ENCODE measurements around the gene COL4A2. TPM values are rescaled to one million over a fixed set of nuclear protein-coding genes. Genes with fewer than 3 reads are reported as not detected.
A peak's percentile ranks its signal among the peaks of the same experiment; 100 is the strongest.

COL4A2 gene
- total RNA-seq, 4 donors from 2014 or later: 43.0 to 72.7 (median 53.5) TPM

GRCh38 chr13:110535526-110535925, 228.4 kb downstream of the COL4A2 start:
- no peak for DNase-seq (ENCODE audit: low spot score in 2 of 2)
- 96% methylated on average over 11 of the region's 11 CpGs for WGBS
- H3K27ac ChIP-seq: no peak overlapping the region
- H3K4me1 ChIP-seq: peaks cover 11% of the 10 kb centered on the region
- no peaks in the 10 kb centered on the region for H3K27me3 ChIP-seq
- no peaks in the 10 kb centered on the region for H3K36me3 ChIP-seq
- TF ChIP-seq EP300 (IDR thresholded peaks at IDR 0.05) (no peak), POLR2AphosphoS5 (IDR thresholded peaks at IDR 0.05) (no peak)
- no peaks in the 10 kb centered on the region for H3K9me3 ChIP-seq
- no peak overlapping the region for H3K4me3 ChIP-seq

DNA sequence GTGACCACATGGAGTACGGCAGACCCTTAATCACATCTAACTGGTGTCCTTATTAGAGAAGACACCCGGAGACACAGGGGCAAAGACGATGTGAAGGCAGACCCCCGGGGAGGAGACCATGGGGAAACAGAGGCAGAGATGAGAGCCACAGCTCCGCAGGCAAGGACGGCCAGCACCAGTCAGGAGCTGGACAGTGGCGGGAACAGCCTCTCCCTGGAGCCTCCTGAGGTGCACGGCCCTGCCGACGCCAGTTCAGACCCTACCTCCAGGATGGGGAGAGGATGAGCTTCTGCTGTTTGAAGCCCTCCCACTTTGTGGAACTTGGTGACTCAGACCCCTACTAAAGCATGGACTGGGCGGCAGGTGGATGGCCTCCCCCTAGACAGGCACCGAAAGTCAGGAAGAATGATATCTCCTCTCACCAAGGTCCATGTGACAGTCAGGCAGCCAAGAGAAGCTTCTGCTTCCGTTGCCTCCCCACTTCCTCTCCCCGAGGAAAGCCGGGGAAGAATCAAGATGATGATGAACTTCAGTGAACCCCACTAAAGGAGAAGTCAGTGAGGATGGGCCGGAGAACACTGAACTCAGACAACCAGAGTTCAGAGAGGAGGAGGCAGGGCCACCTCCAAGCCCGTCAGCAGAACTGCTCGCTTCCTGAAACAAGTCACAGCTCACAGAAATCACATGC, 229.1 kb downstream of the COL4A2 start:
- TF ChIP-seq POLR2AphosphoS5 (IDR thresholded peaks at IDR 0.05): no peak
- TF ChIP-seq EP300 (IDR thresholded peaks at IDR 0.05): no peak
- no peak for TF ChIP-seq POLR2A (IDR thresholded peaks at IDR 0.05)
- TF ChIP-seq CTCF (IDR thresholded peaks at IDR 0.05): no peak
- no peaks in the 10 kb centered on the region for H3K27me3 ChIP-seq
- peak in 1 of 2 donors; percentile 67 for DNase-seq (ENCODE audit: low spot score in 2 of 2)
- H3K9me3 ChIP-seq: no peaks in the 10 kb centered on the region
- no peaks in the 10 kb centered on the region for H3K36me3 ChIP-seq
- H3K4me1 ChIP-seq: peaks cover 16% of the 10 kb centered on the region
- H3K27ac ChIP-seq: no peak overlapping the region
- H3K4me3 ChIP-seq: no peak overlapping the region
- 90% methylated on average over 18 of the region's 18 CpGs for WGBS

DNA sequence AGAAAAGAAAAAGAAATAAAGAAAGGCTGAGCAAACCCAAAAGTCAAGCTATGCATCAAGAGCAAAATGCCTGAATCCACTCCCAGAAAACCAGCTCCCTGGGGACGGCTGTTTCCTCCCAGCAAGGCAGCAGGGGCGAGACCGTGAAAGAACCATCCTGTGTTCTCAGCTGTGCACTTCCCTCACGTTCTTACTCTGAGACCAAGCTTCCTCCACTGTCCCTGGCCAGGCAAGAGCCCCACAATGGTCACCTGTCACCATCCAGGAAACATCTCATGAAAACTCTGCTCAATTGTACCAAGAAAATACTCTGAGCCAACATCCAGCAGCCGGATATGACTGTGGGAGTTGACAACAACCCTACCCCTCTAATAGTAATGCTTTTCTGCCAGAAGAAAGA, 231.5 kb downstream of the COL4A2 start:
- Histone ChIP-seq H3K36me3 (no peaks in the 10 kb centered on the region), H3K4me1 (peaks cover 23% of the 10 kb centered on the region), H3K27ac (no peak overlapping the region), H3K27me3 (no peaks in the 10 kb centered on the region), H3K9me3 (no peaks in the 10 kb centered on the region), H3K4me3 (no peak overlapping the region)
- no peak for TF ChIP-seq POLR2A (IDR thresholded peaks at IDR 0.05)
- WGBS: 54% methylated on average over 5 of the region's 5 CpGs
- no peak for DNase-seq (ENCODE audit: low spot score in 2 of 2)

- Histone ChIP-seq H3K36me3 (no peaks in the 10 kb centered on the region), H3K4me3 (no peak overlapping the region), H3K4me1 (peaks cover 23% of the 10 kb centered on the region), H3K27me3 (no peaks in the 10 kb centered on the region), H3K9me3 (no peaks in the 10 kb centered on the region), H3K27ac (no peak overlapping the region)
- DNase-seq (ENCODE audit: low spot score in 2 of 2): no peak
- TF ChIP-seq CTCF (IDR thresholded peaks at IDR 0.05): no peak
- 86% methylated on average over 5 of the region's 5 CpGs for WGBS
Measured at GRCh38 chr13:110539894-110540293, 232.8 kb downstream of the COL4A2 start.

DNA sequence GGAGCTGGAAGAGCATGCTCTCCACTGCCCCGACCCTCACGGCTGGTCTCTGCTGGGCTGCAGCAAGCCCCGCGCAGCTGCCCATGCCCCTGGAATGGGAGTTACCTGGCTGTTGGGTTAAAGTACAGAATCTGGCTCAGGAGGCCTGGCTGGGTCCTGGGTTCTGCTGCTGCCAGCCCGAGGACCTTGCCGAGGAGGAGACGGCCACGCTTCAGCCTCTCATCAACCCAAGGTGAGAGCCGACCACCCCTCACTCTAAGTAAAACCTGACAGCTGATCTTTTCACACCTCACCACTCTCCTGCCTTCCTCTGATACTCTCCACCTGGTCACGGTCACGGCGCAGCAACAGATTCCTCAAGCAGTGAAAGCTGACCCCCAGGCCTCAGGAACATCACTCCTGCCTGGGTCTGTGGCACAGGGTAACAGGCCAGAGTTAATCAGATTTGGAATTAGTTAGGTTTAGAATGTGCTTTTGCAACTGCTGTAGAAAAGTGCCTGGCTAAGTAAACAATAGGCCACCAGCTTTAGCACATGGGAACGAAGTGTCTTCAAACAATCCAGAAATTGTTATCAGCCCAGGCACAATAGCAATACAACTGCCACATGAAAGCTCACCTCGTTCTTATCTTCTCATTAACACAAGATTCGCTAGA, 233.9 kb downstream of the COL4A2 start:
- no peaks in the 10 kb centered on the region for H3K9me3 ChIP-seq
- no peak for TF ChIP-seq CTCF (IDR thresholded peaks at IDR 0.05)
- no peak for TF ChIP-seq POLR2AphosphoS5 (IDR thresholded peaks at IDR 0.05)
- TF ChIP-seq POLR2A (IDR thresholded peaks at IDR 0.05): no peak
- no peak for TF ChIP-seq EP300 (IDR thresholded peaks at IDR 0.05)
- no peak overlapping the region for H3K4me3 ChIP-seq
- DNase-seq (ENCODE audit: low spot score in 2 of 2): no peak
- H3K27me3 ChIP-seq: no peaks in the 10 kb centered on the region
- 82% methylated on average over 13 of the region's 15 CpGs for WGBS
- H3K27ac ChIP-seq: no peak overlapping the region
- no peaks in the 10 kb centered on the region for H3K36me3 ChIP-seq
- H3K4me1 ChIP-seq: peaks cover 23% of the 10 kb centered on the region

DNA sequence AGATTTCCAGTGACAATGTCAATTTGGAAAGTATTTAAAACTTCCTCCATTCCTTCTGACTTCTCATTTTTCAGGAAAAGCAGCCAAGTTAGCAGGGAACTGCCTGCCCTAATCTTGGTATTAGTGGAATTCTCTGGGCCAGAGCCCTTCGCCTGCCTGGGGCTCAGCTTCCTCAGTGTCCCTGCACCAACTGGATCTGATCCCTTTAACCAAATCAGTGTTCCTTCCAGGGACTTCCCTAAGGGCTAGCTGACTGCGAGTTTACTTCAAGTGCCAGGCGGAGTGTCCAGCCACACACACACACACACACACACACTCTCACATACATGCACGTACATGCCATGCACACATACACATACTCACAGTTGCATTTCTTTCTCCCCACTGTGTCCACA, 234.4 kb downstream of the COL4A2 start:
- Histone ChIP-seq H3K27ac (no peak overlapping the region), H3K4me3 (no peak overlapping the region), H3K36me3 (no peaks in the 10 kb centered on the region), H3K27me3 (no peaks in the 10 kb centered on the region), H3K9me3 (no peaks in the 10 kb centered on the region), H3K4me1 (peaks cover 23% of the 10 kb centered on the region)
- TF ChIP-seq CTCF (IDR thresholded peaks at IDR 0.05): no peak
- TF ChIP-seq EP300 (IDR thresholded peaks at IDR 0.05): no peak
- no peak for TF ChIP-seq POLR2AphosphoS5 (IDR thresholded peaks at IDR 0.05)
- TF ChIP-seq POLR2A (IDR thresholded peaks at IDR 0.05): no peak
- WGBS: 34% methylated on average over 4 of the region's 4 CpGs
- no peak for DNase-seq (ENCODE audit: low spot score in 2 of 2)

Measured in suprapubic skin (tissue), 4 donors.